ENCODE results near the gene TGFBR2.

DNA sequence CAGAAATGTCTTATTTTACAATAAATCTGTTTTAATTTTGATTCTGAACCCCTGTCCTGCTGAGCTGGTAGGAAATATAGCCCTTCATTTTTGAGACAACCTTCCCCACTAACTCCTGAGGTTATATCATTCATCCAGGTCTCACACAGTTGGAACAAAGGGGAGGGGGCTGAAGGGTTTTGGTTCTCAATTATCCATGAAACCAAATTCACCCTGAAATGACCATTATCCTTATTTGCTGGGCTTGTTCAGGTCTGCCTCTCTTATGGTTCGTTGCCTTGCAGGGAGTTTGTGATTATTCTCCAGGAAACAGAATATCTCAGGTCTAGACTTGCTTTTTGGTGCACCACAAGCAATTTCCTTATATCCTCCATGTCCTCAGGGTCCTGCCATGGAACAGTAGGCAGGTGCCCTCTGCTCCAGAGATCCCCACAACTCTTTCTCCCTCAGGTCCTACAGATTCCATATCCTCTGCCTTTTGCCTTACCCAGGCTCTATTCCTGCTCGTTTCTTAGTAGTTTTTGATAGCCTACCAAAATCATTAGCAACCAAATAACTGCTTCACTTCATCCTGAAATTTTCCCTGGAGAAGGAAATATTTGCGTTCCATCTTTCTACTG is 94.4 kb downstream of the TGFBR2 start:
- TF ChIP-seq CTCF (IDR thresholded peaks at IDR 0.05) = no peak
- no peak for TF ChIP-seq POLR2A (IDR thresholded peaks at IDR 0.05)

Measured in uterus (tissue), 2 donors.